Loucy (cell line): ENCODE measurements around the gene CRELD2.

Experiments
- H2AFZ ChIP-seq: fragments of 200-600 bp; sonication (generic); 2 replicates; pipeline ENCODE4 v1.6.0; 2016; ENCODE audit warnings: antibody characterized with exemption, mild to moderate bottlenecking, low read length, moderate library complexity
- H3F3A ChIP-seq: fragments of 200-600 bp; 2 replicates; pipeline ENCODE4 v1.6.0; 2016; ENCODE audit warnings: antibody characterized with exemption, low read depth, mild to moderate bottlenecking
- H3K27me3 ChIP-seq: fragments of 200-600 bp; sonication (generic); 2 replicates; pipeline ENCODE4 v1.6.1; 2014; ENCODE audit warnings: low read length, mild to moderate bottlenecking; ENCODE audit not compliant: insufficient read depth, poor library complexity, severe bottlenecking
- H3K36me3 ChIP-seq: fragments of 200-600 bp; sonication (generic); 2 replicates; pipeline ENCODE4 v1.6.1; 2016; ENCODE audit warnings: low read length; ENCODE audit not compliant: insufficient read depth
- H3K4me1 ChIP-seq: fragments of 200-600 bp; sonication (generic); 2 replicates; pipeline ENCODE4 v1.5.1; 2014; ENCODE audit warnings: low read length, mild to moderate bottlenecking; ENCODE audit not compliant: insufficient read depth, poor library complexity, severe bottlenecking
- H3K4me2 ChIP-seq: fragments of 200-600 bp; sonication (generic); 2 replicates; pipeline ENCODE4 v1.6.0; 2014; ENCODE audit warnings: antibody characterized with exemption, low read length, low read depth, mild to moderate bottlenecking; ENCODE audit not compliant: poor library complexity, severe bottlenecking
- H3K4me3 ChIP-seq: fragments of 200-600 bp; sonication (generic); 2 replicates; pipeline ENCODE4 v1.5.1; 2014; ENCODE audit warnings: low read length, mild to moderate bottlenecking, mixed read lengths; ENCODE audit not compliant: poor library complexity, severe bottlenecking
- H3K79me2 ChIP-seq: fragments of 200-600 bp; sonication (generic); 2 replicates; pipeline ENCODE4 v1.6.1; 2014; ENCODE audit warnings: low read length; ENCODE audit not compliant: insufficient read depth
- H3K9ac ChIP-seq: fragments of 200-600 bp; sonication (generic); 2 replicates; pipeline ENCODE4 v1.6.0; 2014; ENCODE audit warnings: mild to moderate bottlenecking, low read depth, low read length, moderate library complexity; ENCODE audit not compliant: poor library complexity, severe bottlenecking
- H3K9me2 ChIP-seq: fragments of 200-600 bp; sonication (generic); replicated peaks from 2 replicates; pipeline ENCODE4 v1.6.1; 2016; ENCODE audit warnings: low read depth, low read length, mixed read lengths
- H3K9me3 ChIP-seq: fragments of 200-600 bp; sonication (generic); 2 replicates; pipeline ENCODE4 v1.6.1; 2014; ENCODE audit warnings: mild to moderate bottlenecking, antibody characterized with exemption, low read length, low read depth; ENCODE audit not compliant: insufficient read depth
- H4K20me1 ChIP-seq: fragments of 200-600 bp; sonication (generic); 2 replicates; pipeline ENCODE4 v1.6.0; 2014; ENCODE audit warnings: antibody characterized with exemption, low read length, mild to moderate bottlenecking; ENCODE audit not compliant: insufficient read depth, poor library complexity, severe bottlenecking
- EZH2phosphoT487 ChIP-seq: fragments of 200-600 bp; IDR thresholded peaks from 2 replicates; pipeline ENCODE4 v1.6.1; 2018; ENCODE audit warnings: antibody characterized with exemption, mild to moderate bottlenecking, moderate library complexity, borderline replicate concordance
- TF ChIP-seq, protein P1 (sequence below): fragments of 200-600 bp; sonication (generic); conservative IDR thresholded peaks from 2 replicates; pipeline ENCODE4 v1.5.1; 2014; ENCODE audit warnings: mild to moderate bottlenecking, antibody characterized with exemption, low read length

The CRELD2 gene

GRCh38 chr22:49917974-49918910, at the start of gene CRELD2, which contains the start of gene ALG12:
Gene CRELD2, plus strand, starts transcription at chr22:49918634. Its CDS starts 136 bp downstream, at chr22:49918770.
Gene ALG12, minus strand, starts transcription at chr22:49918438. Its CDS starts 4,673 bp downstream, at chr22:49913765.
- Histone ChIP-seq H2AFZ (peak within 1 kb of the TSS; percentile 87), H3K4me3 (peak within 1 kb of the TSS; percentile 78), H3K4me1 (peaks cover 5% of the 10 kb centered on the region), H3K9me3 (no peaks in the 10 kb centered on the region), H3K4me2 (peak within 1 kb of the TSS; percentile 96), H3K27me3 (no peaks in the 10 kb centered on the region), H3F3A (no peaks in the 10 kb centered on the region), H3K36me3 (no peaks in the 10 kb centered on the region), H3K9ac (peak within 1 kb of the TSS; percentile 75), H3K9me2 (no peaks in the 10 kb centered on the region), H3K79me2 (peaks cover 3% of the 10 kb centered on the region; the same call in 1 of the 2 replicates), H4K20me1 (peaks cover 2% of the 10 kb centered on the region)
- TF ChIP-seq EZH2phosphoT487 = no peak
- TF ChIP-seq, protein P1, sequence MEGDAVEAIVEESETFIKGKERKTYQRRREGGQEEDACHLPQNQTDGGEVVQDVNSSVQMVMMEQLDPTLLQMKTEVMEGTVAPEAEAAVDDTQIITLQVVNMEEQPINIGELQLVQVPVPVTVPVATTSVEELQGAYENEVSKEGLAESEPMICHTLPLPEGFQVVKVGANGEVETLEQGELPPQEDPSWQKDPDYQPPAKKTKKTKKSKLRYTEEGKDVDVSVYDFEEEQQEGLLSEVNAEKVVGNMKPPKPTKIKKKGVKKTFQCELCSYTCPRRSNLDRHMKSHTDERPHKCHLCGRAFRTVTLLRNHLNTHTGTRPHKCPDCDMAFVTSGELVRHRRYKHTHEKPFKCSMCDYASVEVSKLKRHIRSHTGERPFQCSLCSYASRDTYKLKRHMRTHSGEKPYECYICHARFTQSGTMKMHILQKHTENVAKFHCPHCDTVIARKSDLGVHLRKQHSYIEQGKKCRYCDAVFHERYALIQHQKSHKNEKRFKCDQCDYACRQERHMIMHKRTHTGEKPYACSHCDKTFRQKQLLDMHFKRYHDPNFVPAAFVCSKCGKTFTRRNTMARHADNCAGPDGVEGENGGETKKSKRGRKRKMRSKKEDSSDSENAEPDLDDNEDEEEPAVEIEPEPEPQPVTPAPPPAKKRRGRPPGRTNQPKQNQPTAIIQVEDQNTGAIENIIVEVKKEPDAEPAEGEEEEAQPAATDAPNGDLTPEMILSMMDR = no peak

DNA sequence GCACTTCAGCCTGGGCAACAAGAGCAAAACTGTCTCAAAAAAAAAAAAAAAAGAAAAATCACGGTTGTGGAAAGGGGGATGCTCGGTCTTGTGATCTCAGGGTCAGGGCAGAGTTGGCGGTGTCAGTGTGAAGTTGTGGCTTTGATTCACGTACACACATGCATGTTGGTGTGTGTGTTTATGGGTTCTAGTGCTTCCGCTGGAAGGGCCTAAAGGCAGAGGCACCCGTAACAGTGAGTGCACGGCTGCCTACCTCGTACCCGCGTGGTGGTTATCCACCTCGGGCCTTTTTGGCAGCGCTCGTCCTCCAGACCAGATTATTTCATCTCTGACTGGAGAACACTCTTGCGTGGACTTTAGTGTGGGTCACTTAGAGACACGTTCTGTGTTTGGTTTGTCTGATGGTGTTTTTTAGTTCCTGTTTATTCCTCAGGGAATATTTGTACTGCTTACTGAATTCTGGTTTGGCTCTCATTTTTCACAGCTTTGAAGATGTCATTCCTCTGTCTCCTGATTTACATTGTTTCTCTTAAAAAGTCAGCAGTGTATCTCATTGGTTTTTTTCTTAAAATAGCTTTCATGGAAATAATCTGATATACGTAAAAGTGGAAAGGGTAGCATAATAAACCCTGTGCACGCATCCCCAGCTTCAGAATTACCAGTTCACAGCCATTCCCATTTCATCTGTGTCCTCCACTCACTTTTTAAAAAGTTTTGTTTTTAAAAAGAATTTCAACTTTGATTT, 49.2 kb upstream of the CRELD2 start:
- Histone ChIP-seq H3K27me3 (no peaks in the 10 kb centered on the region), H3K79me2 (peaks cover 98% of the 10 kb centered on the region), H3K4me3 (no peak overlapping the region)

More for the DNA sequence above, 49.2 kb upstream of the CRELD2 start:
- peaks cover 21% of the 10 kb centered on the region for H3F3A ChIP-seq
- no peak for TF ChIP-seq EZH2phosphoT487
- TF ChIP-seq, protein P1 = no peak
- no peaks in the 10 kb centered on the region for H3K36me3 ChIP-seq
- H2AFZ ChIP-seq = no peak overlapping the region
- H3K9me3 ChIP-seq = peaks cover 4% of the 10 kb centered on the region; the same call in 1 of the 2 replicates
- no peak overlapping the region for H3K9ac ChIP-seq
- no peaks in the 10 kb centered on the region for H3K9me2 ChIP-seq
- H4K20me1 ChIP-seq = peaks cover 67% of the 10 kb centered on the region
- H3K4me2 ChIP-seq = peak overlapping the region; percentile 72
- H3K4me1 ChIP-seq = peaks cover 77% of the 10 kb centered on the region
